DMS79 treated with DMSO at 0.1 percent for 48 hours (cell line): ENCODE data around the gene FBXO31.
"Not testable (repeated sequence)": the region's sequence is repeated elsewhere in the genome, so short reads cannot be mapped to it uniquely, and the experiment has no call there.

Experiments used
- DNase-seq: peaks from one replicate; lab custom pipeline; 2025; lab: John Stamatoyannopoulos, UW

FBXO31 gene

GRCh38 chr16:87384162-87384874, 742 bp upstream of the FBXO31 start:
- no peak for DNase-seq

DNA sequence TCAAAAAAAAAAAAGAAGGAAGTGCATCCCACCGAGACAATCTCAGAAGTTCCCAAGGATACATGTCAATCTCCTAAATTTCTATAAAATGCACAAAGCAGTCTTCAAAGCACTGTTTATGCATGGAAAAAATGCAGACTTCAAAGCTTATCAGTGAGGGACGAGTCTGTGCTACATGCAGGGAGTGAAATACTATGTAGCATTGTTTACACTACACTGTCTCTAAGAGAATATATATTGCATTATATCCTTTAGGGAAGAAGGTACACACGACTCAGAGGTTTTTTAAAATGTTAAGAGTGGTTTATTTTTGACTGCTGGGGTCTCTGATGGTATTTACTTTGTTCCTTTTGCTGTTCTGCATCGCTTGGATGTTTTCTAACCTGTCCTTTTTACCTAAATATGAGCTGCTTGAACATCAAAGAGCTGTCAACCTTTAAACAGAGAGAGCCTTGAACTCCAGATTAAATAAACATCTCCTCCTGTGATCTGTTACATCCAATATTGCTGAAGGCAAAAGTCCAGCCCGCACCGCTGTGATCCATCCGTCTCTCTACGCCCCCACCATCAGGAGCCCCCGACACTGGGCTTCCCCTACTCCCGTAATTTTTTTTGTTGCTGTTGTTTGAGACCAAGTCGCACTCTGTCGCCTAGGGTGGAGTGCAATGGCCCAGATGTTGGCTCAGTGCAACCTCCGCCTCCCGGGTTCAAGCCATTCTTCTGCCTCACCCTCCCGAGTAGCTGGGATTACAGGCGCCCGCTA, 1.4 kb downstream of the FBXO31 start:
- no peak for DNase-seq

DNA sequence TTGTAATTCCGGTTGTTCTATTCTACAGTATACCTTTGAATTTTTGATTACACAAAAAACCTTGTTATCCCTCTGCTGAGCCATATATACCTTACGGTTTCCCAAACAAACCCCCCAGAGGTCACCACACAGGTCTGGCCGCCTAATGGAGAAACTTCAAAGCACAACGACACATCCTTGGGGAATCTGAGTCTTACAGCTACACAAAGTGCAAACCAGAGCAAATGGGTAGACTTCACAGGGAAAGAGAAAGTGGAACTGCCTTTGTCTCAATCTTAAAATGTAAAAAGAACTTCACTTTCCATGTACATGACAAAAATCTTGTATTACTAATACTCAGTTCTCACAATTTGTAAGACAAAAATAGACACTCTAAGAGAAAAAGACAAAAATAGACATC, 2.7 kb downstream of the FBXO31 start:
- no peak for DNase-seq

- no peak for DNase-seq
These were observed 3.2 kb downstream of the FBXO31 start for GRCh38 chr16:87380403-87380802.

- DNase-seq: not testable (repeated sequence)
These were observed 4.2 kb downstream of the FBXO31 start for GRCh38 chr16:87379312-87379752.

DNA sequence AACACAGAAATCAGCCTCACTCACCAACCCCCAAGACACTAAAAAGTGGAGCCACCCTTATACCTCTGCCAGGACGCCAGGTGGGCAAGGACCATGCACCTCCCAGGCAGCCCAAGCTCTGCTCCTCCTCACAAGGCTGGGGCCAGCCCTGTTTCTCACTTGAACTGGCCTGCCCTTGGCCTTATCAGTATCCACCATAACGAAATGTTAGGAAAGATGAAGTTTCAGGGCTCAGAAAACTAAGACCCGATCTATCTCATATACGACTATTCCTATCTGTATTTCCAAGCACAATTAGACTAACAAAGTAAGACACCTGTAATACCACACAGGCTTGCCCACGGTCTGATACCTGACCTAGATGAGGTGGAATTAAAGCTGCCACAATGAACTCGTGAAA, 6.9 kb downstream of the FBXO31 start:
- DNase-seq: no peak

GRCh38 chr16:87375426-87376135, 8.0 kb downstream of the FBXO31 start:
- DNase-seq: no peak

- DNase-seq: no peak
These were observed 9.3 kb downstream of the FBXO31 start for GRCh38 chr16:87374313-87374712.

- DNase-seq: no peak
These were observed 11.3 kb downstream of the FBXO31 start for GRCh38 chr16:87372305-87372704.

DNA sequence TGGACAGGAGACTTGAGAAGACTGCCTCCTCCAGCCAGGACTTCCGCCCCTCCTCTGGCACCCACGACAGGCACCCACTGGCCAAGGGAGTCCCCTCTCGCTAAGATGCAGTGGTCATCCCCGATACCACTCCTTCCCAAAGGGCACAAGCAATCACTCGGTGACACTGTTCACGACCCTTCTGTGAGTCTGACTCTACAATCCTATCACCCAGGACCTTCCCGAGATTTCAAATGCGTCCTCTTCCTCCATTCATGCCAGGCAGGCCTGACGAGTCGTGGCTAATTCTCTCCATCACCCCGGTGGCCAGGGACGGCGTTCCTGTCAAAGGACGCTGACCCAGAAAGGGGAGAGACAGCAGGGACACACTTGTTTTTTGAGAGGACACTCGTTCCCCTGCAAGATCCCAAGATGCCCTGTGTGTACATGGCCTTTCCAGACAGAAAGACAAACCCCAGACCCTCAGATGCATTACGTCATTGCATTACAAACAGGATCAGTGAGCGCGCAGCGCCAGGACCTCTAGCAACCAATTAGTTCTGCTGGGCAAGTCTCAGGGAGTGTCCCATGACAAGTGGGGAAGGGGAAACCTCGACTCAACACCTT, 12.2 kb downstream of the FBXO31 start:
- DNase-seq: no peak

DNA sequence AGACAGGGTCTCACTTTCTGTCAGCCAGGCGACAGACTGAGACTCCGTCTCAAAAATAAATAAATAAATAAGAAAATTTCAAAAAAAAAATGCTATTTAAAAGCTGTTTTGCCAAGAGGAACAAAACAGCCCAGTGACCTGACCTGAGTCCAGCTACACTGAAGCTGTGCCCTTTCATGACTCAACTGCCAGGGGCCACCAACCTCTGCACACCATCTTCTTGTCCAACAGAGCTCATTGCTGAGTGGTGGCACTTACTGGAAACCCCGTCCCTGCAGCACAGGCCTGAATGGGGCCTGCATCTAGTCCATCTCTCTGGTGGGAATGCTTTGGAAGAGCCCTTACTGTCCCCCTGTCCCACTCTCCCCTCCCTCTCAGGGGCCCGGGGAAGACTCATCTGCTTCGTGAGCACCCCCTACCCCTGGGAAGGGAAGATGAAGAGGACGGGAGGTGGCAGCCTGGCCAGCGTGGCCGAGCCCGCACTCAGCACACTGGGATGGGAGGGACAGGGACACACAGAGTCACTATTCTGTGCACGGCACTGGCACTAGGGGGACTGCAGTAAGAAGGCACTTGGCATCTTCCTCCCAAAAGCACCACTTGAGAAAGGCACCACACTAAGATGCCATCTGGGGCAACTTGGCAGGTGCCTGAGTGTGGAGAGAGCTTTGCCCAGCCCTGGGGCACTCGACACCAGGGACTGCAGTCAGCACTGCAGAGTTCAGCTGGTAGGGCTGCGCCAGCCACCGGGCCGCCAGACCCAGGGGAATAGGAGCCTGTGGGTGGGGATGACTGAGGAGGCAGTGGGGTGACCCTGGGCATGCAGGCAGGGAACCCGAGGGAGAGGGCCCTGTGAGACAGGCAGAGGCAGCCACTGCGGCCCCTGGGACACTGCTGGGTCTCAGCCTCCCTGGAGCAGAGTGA, 13.5 kb downstream of the FBXO31 start:
- DNase-seq: no peak

DNA sequence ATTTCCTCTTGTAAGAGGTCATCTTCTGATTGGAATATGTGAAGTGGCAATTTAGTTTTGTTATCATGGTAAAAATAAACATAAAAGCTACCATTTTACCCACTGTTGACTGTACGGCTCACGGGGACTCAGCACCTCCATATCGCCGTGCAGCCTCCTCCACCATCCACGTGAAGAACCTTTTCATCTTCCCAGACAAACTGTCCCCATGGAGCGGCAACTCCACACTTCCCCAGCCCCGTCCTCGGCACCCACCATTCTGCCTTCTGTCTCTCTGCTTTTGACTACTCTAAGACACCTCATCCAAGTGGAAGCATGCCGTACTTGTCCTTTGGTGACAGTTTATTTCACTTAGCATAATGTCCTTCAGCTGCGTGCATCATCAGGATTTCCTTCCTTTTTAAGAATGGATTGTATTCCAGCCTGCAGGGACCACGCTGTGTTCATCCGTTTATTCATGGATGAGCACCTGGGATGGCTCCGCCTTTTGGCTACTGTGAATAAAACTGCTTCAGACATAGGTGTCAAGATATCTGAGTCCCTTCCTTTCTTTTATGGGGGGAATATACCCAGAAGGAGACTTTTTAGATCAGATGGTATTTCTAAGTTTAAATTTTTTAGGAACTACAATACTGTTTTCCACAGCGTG, 14.3 kb downstream of the FBXO31 start:
- no peak for DNase-seq

DNA sequence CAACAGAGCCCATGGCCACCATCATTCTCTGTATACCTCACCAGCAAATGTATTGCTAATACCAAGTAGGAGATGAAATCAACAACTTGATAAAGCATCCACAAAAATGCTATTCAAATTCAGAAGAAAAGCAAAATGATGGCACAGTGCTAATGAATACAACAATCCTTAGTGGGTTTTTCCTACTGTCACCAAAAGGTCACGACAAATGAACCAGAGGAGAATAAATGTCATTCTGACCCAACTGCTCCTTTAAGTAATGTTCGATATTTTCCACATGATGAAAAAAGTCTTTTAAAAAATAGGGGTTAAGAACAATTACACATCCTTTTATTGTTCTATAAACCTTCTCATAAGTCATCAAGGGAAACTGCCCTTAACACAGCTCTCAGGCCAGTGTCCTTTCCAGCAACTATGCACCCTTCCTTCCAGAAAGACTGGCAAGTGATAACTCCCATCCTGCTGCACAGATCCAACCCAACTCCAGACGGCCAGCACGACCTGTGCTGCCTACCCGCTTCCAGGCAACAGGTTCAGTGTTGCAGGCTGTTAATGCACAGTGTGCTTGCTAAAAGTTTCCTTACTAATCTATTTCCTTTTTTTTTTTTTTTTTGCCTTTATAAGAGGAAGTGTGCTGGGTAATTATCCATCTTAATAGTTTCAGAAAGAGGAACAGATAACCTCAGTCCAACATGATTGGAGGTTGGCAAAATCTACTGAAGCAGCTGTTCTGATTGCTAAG, 15.4 kb downstream of the FBXO31 start:
- no peak for DNase-seq

DNA sequence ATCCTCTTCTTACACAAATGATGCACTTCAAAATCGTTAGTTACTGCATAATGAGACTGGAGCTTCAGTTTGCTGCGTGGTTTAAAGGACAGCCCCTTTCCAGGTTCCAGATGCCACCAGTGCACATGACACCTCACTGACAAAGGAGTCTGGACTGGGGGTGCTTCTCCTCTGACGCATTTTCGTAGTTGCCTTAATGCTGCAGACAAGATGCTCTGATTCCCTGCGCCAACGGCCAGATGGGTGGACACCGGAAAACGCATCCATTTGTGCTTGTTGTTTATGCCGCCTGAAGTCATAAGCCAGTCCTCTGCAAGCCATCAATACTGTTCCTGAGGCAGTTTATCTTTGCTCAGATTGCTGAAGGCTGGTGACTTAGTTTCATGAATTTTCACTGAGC, 16.0 kb downstream of the FBXO31 start:
- no peak for DNase-seq

- DNase-seq: no peak
These were observed 16.6 kb downstream of the FBXO31 start for GRCh38 chr16:87366930-87367329.

GRCh38 chr16:87366288-87366687, 17.3 kb downstream of the FBXO31 start:
- DNase-seq: no peak

- DNase-seq: no peak
These were observed 18.4 kb downstream of the FBXO31 start for GRCh38 chr16:87365021-87365713.

- no peak for DNase-seq
These were observed 19.7 kb downstream of the FBXO31 start for GRCh38 chr16:87363771-87364455.
